ENCODE data around the gene SLC6A20. TPM values are rescaled to one million over a fixed set of nuclear protein-coding genes. Genes with fewer than 3 reads are reported as not detected.

Gene SLC6A20
- polyA plus RNA-seq, 1 donor (not counting 4 experiments of a cell fraction or from before 2014, with no cell fraction given), result 0.34 TPM

DNA sequence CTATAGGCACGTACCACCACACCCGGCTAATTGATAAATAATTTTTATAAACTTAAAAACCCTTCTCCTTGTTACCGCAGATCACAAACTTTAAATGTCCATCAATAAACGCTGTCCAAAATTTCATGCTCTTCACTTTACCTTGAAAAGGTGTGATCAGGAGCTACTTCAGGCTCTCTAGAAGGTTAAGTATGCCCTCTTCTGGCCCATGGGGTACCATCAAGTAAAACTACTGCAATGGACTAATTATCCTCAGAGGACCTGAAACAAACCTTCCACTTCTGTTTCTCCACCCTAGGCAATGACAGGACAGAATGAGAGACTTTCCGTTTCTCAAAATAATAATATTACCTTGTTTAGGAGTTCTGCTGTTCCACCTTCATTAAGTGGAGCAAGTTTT is 36.4 kb upstream of the SLC6A20 start:
- Histone ChIP-seq H3K27ac (ENCODE audit: control insufficient read depth, insufficient read depth, low read length) (no peak overlapping the region), H2AFZ (ENCODE audit: control insufficient read depth, low read length) (no peak overlapping the region), H3K4me3 (ENCODE audit: control insufficient read depth in 2 of 3, extremely low read depth in 1 of 3, insufficient read depth in 2 of 3, low read depth in 1 of 3, low read length in 3 of 3) (no peak overlapping the region), H3K36me3 (ENCODE audit: control insufficient read depth in 2 of 2, extremely low read depth in 1 of 2, insufficient read depth in 2 of 2, low read length in 2 of 2) (peaks cover 0 to 4% of the 10 kb centered on the region in 2 experiments), H3K9me1 (ENCODE audit: control insufficient read depth, extremely low read depth, insufficient read depth, low read length) (no peaks in the 10 kb centered on the region), H3K9me3 (ENCODE audit: control insufficient read depth, low read depth, low read length) (no peaks in the 10 kb centered on the region), H3K9ac (ENCODE audit: control insufficient read depth, extremely low read depth, insufficient read depth, low read length) (no peak overlapping the region), H3K27me3 (ENCODE audit: control insufficient read depth, extremely low read depth, insufficient read depth, low read length) (no peaks in the 10 kb centered on the region), H3K79me2 (ENCODE audit: control insufficient read depth, insufficient read depth, low read length) (no peaks in the 10 kb centered on the region), H3K4me1 (ENCODE audit: control insufficient read depth, extremely low read depth, insufficient read depth, low read length) (peaks cover 3% of the 10 kb centered on the region), H4K20me1 (ENCODE audit: control insufficient read depth, extremely low read depth, insufficient read depth, low read length) (no peaks in the 10 kb centered on the region), H3K4me2 (ENCODE audit: control insufficient read depth, extremely low read depth, insufficient read depth, low read depth, low read length) (no peak overlapping the region)
- TF ChIP-seq EZH2 (IDR thresholded peaks at IDR 0.05; ENCODE audit: low read length), result no peak
- TF ChIP-seq, protein P1, sequence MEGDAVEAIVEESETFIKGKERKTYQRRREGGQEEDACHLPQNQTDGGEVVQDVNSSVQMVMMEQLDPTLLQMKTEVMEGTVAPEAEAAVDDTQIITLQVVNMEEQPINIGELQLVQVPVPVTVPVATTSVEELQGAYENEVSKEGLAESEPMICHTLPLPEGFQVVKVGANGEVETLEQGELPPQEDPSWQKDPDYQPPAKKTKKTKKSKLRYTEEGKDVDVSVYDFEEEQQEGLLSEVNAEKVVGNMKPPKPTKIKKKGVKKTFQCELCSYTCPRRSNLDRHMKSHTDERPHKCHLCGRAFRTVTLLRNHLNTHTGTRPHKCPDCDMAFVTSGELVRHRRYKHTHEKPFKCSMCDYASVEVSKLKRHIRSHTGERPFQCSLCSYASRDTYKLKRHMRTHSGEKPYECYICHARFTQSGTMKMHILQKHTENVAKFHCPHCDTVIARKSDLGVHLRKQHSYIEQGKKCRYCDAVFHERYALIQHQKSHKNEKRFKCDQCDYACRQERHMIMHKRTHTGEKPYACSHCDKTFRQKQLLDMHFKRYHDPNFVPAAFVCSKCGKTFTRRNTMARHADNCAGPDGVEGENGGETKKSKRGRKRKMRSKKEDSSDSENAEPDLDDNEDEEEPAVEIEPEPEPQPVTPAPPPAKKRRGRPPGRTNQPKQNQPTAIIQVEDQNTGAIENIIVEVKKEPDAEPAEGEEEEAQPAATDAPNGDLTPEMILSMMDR (optimal IDR thresholded peaks at IDR 0.05 in 1 of 3, IDR thresholded peaks at IDR 0.05 in 1 of 3, conservative IDR thresholded peaks at IDR 0.05 in 1 of 3; ENCODE audit: extremely low read depth in 1 of 3, insufficient read depth in 2 of 3, low read length in 3 of 3), result peak; percentile 50 to 54 (median 50)
- DNase-seq (ENCODE audit: low read depth, low spot score) (no peak), FAIRE-seq (peak; percentile 78)
- dilution Hi-C loops (cut with MboI; ENCODE audit: extremely low pct_ligation_motif_present, low sequenced_read_pairs), result no loop called here

DNA sequence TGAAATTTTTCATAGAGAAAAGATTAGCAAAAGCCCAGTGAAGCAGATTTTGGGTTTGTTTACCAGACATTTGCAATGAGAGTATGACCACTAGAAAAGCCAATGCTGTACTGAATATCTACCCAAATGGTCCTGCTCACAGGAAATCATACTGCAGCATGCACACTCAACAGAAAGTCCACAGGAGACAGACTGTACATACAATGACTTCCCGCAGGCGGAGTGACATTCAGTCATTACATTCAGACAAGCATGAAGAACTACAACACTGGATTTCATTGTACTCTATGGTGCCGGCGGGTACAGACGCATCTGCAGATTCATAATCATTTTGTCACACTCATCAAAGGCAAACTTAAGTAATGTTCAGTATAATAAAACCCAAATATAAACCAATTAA is 33.8 kb upstream of the SLC6A20 start:
- no peaks in the 10 kb centered on the region for H3K9me1 ChIP-seq (ENCODE audit: control insufficient read depth, extremely low read depth, insufficient read depth, low read length)
- no peak for TF ChIP-seq EZH2 (IDR thresholded peaks at IDR 0.05; ENCODE audit: low read length)
- TF ChIP-seq, protein P1 (optimal IDR thresholded peaks at IDR 0.05 in 1 of 3, IDR thresholded peaks at IDR 0.05 in 1 of 3, conservative IDR thresholded peaks at IDR 0.05 in 1 of 3; ENCODE audit: extremely low read depth in 1 of 3, insufficient read depth in 2 of 3, low read length in 3 of 3), result no peak
- H3K27me3 ChIP-seq (ENCODE audit: control insufficient read depth, extremely low read depth, insufficient read depth, low read length), result no peaks in the 10 kb centered on the region
- H2AFZ ChIP-seq (ENCODE audit: control insufficient read depth, low read length), result no peak overlapping the region
- dilution Hi-C loops (cut with MboI; ENCODE audit: extremely low pct_ligation_motif_present, low sequenced_read_pairs), result no loop called here
- H3K27ac ChIP-seq (ENCODE audit: control insufficient read depth, insufficient read depth, low read length), result no peak overlapping the region
- no peaks in the 10 kb centered on the region for H3K79me2 ChIP-seq (ENCODE audit: control insufficient read depth, insufficient read depth, low read length)
- no peaks in the 10 kb centered on the region for H4K20me1 ChIP-seq (ENCODE audit: control insufficient read depth, extremely low read depth, insufficient read depth, low read length)
- no peaks in the 10 kb centered on the region for H3K9me3 ChIP-seq (ENCODE audit: control insufficient read depth, low read depth, low read length)
- H3K9ac ChIP-seq (ENCODE audit: control insufficient read depth, extremely low read depth, insufficient read depth, low read length), result no peak overlapping the region
- H3K36me3 ChIP-seq (ENCODE audit: control insufficient read depth in 2 of 2, extremely low read depth in 1 of 2, insufficient read depth in 2 of 2, low read length in 2 of 2), result peaks cover 2 to 4% of the 10 kb centered on the region in 2 experiments
- FAIRE-seq (no peak), DNase-seq (ENCODE audit: low read depth, low spot score) (no peak)
- H3K4me2 ChIP-seq (ENCODE audit: control insufficient read depth, extremely low read depth, insufficient read depth, low read depth, low read length), result no peak overlapping the region
- H3K4me1 ChIP-seq (ENCODE audit: control insufficient read depth, extremely low read depth, insufficient read depth, low read length), result peaks cover 3% of the 10 kb centered on the region
- no peak overlapping the region for H3K4me3 ChIP-seq (ENCODE audit: control insufficient read depth in 2 of 3, extremely low read depth in 1 of 3, insufficient read depth in 2 of 3, low read depth in 1 of 3, low read length in 3 of 3)

All from keratinocyte (primary cell).